ENCODE data around the gene HRH3. TPM values are rescaled to one million over a fixed set of nuclear protein-coding genes. Genes with fewer than 3 reads are reported as not detected.
A peak's percentile ranks its signal among the peaks of the same experiment; 100 is the strongest.

Gene HRH3
- total RNA-seq, 1 donor, result not detected

DNA sequence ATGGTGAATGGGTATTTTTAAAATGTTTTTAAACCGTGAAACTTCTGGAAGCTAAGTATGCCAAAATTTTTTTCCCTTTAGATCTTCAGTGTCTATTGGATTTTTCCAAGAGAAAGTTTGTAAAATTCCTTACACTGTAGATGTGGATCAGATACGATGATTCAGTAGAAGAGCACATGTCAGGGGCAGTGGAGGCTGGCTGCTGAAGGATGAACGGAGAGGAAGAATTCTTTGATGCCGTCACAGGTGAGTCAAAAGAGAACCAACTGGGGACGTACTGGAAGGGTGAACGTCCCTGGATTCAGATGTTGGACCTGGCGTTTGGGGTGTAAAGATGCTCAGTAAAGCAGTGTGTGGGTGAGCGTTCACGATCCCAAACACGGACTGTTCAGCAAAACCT is 35.9 kb upstream of the HRH3 start:
- no peak overlapping the region for H3K4me2 ChIP-seq (ENCODE audit: insufficient read depth, low read length)
- no peak overlapping the region for H3K27ac ChIP-seq (ENCODE audit: low read depth, low read length)
- peaks cover 71% of the 10 kb centered on the region for H4K20me1 ChIP-seq (ENCODE audit: insufficient read depth, low read length)
- DNase-seq (ENCODE audit: insufficient read length, low spot score, missing footprints), result no peak
- H3K36me3 ChIP-seq (ENCODE audit: insufficient read depth, low read length), result peaks cover 28% of the 10 kb centered on the region
- peaks cover 67% of the 10 kb centered on the region for H3K79me2 ChIP-seq (ENCODE audit: insufficient read depth, low read length)
- no peak for TF ChIP-seq CTCF (IDR thresholded peaks at IDR 0.05; ENCODE audit: extremely low read depth, low read depth, low read length)
- no peaks in the 10 kb centered on the region for H3K9me3 ChIP-seq (ENCODE audit: low read depth, low read length)
- H3K4me3 ChIP-seq (ENCODE audit: insufficient read depth, low read length), result no peak overlapping the region
- H3K4me1 ChIP-seq (ENCODE audit: insufficient read depth, low read length), result peaks cover 12% of the 10 kb centered on the region
- no peaks in the 10 kb centered on the region for H3K27me3 ChIP-seq (ENCODE audit: insufficient read depth, low read length)
- H2AFZ ChIP-seq (ENCODE audit: low read length), result no peak overlapping the region

DNA sequence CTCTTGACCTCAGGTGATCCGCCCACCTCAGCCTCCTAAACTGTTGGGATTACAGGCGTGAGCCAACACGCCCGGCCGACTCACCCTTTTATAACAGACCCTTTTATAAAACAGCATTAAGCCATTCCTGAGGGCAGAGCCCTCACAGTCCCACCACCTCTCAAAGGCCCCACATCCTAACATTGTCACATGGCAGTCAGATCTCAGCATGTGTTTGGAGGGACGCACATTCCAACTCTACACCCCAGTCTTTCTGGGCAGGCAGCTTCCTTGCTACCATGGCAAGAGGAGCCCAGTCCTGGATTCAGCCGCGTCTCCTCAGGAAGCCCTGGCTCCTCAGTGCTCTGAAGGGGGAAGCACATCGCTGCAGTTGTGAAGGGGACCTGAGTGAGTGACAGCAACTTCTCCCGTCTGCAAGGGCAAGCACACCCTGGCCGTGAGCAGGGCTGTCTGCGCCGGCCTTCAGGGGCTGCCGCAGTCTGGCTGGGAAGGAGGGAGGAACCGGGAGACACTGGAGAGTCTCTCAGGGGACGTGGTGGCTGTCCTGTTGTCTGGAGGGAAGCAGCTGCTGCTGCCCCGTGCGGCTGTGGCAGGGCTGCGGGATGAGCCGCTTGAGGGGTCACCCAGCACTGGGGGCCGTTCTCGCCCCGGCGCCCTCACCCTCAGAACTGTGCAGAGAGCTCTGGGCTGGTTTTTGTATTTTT is 34.1 kb upstream of the HRH3 start:
- Histone ChIP-seq H3K36me3 (ENCODE audit: insufficient read depth, low read length) (peaks cover 13% of the 10 kb centered on the region), H4K20me1 (ENCODE audit: insufficient read depth, low read length) (peaks cover 69% of the 10 kb centered on the region), H3K4me1 (ENCODE audit: insufficient read depth, low read length) (peaks cover 12% of the 10 kb centered on the region), H3K27ac (ENCODE audit: low read depth, low read length) (no peak overlapping the region), H3K27me3 (ENCODE audit: insufficient read depth, low read length) (no peaks in the 10 kb centered on the region), H2AFZ (ENCODE audit: low read length) (no peak overlapping the region), H3K9me3 (ENCODE audit: low read depth, low read length) (no peaks in the 10 kb centered on the region), H3K4me2 (ENCODE audit: insufficient read depth, low read length) (no peak overlapping the region), H3K79me2 (ENCODE audit: insufficient read depth, low read length) (peaks cover 69% of the 10 kb centered on the region), H3K4me3 (ENCODE audit: insufficient read depth, low read length) (no peak overlapping the region)
- peak; percentile 18 for DNase-seq (ENCODE audit: insufficient read length, low spot score, missing footprints)
- no peak for TF ChIP-seq CTCF (IDR thresholded peaks at IDR 0.05; ENCODE audit: extremely low read depth, low read depth, low read length)

GRCh38 chr20:62253398-62253797 is 33.3 kb upstream of the HRH3 start:
- no peak overlapping the region for H2AFZ ChIP-seq (ENCODE audit: low read length)
- H3K79me2 ChIP-seq (ENCODE audit: insufficient read depth, low read length), result peaks cover 73% of the 10 kb centered on the region
- TF ChIP-seq CTCF (IDR thresholded peaks at IDR 0.05; ENCODE audit: extremely low read depth, low read depth, low read length), result no peak
- H3K9me3 ChIP-seq (ENCODE audit: low read depth, low read length), result no peaks in the 10 kb centered on the region
- peak; percentile 59 for DNase-seq (ENCODE audit: insufficient read length, low spot score, missing footprints)
- H4K20me1 ChIP-seq (ENCODE audit: insufficient read depth, low read length), result peaks cover 71% of the 10 kb centered on the region
- no peak overlapping the region for H3K27ac ChIP-seq (ENCODE audit: low read depth, low read length)
- H3K4me2 ChIP-seq (ENCODE audit: insufficient read depth, low read length), result no peak overlapping the region
- peaks cover 6% of the 10 kb centered on the region for H3K4me1 ChIP-seq (ENCODE audit: insufficient read depth, low read length)
- no peaks in the 10 kb centered on the region for H3K27me3 ChIP-seq (ENCODE audit: insufficient read depth, low read length)
- H3K36me3 ChIP-seq (ENCODE audit: insufficient read depth, low read length), result peaks cover 11% of the 10 kb centered on the region
- H3K4me3 ChIP-seq (ENCODE audit: insufficient read depth, low read length), result no peak overlapping the region

GRCh38 chr20:62252342-62252966 is 32.4 kb upstream of the HRH3 start:
- peak; percentile 72 for DNase-seq (ENCODE audit: insufficient read length, low spot score, missing footprints)
- H3K4me3 ChIP-seq (ENCODE audit: insufficient read depth, low read length), result no peak overlapping the region
- H3K79me2 ChIP-seq (ENCODE audit: insufficient read depth, low read length), result peaks cover 74% of the 10 kb centered on the region
- no peaks in the 10 kb centered on the region for H3K27me3 ChIP-seq (ENCODE audit: insufficient read depth, low read length)
- no peaks in the 10 kb centered on the region for H3K9me3 ChIP-seq (ENCODE audit: low read depth, low read length)
- no peak overlapping the region for H2AFZ ChIP-seq (ENCODE audit: low read length)
- TF ChIP-seq CTCF (IDR thresholded peaks at IDR 0.05; ENCODE audit: extremely low read depth, low read depth, low read length), result no peak
- H3K4me1 ChIP-seq (ENCODE audit: insufficient read depth, low read length), result no peaks in the 10 kb centered on the region
- peaks cover 66% of the 10 kb centered on the region for H4K20me1 ChIP-seq (ENCODE audit: insufficient read depth, low read length)
- H3K36me3 ChIP-seq (ENCODE audit: insufficient read depth, low read length), result peaks cover 11% of the 10 kb centered on the region
- H3K27ac ChIP-seq (ENCODE audit: low read depth, low read length), result no peak overlapping the region
- no peak overlapping the region for H3K4me2 ChIP-seq (ENCODE audit: insufficient read depth, low read length)

All from osteoblast (primary cell).